Small intestine (tissue), 7 donors: ENCODE data around the gene FKBP10. TPM values are rescaled to one million over a fixed set of nuclear protein-coding genes. Genes with fewer than 3 reads are reported as not detected.
"Not testable (repeated sequence)": the region's sequence is repeated elsewhere in the genome, so short reads cannot be mapped to it uniquely, and the experiment has no call there.

ENCODE experiments used
- DNase-seq, 2 donors: peaks; one replicate each; pipeline versions ENCODE4 v3.0.0 to v3.0.0-alpha.2; 2013
- FAIRE-seq: peaks from 2 replicates; lab custom pipeline; 2012; peaks lifted over from hg19 to GRCh38; lab: Jason Lieb, UNC
- H3K27ac ChIP-seq, 3 donors: one replicate each; pipeline ENCODE4 v1.5.1; 2013; ENCODE audit warnings: low read length in 2 of 3, mild to moderate bottlenecking in 2 of 3, control low read depth in 1 of 3, inconsistent platforms in 1 of 3, low read depth in 1 of 3, moderate library complexity in 1 of 3
- H3K27me3 ChIP-seq, 3 donors: one replicate each; pipeline ENCODE4 v1.6.1; 2013; ENCODE audit warnings: low read length in 3 of 3, inconsistent platforms in 1 of 3; ENCODE audit not compliant: control insufficient read depth in 3 of 3, insufficient read depth in 3 of 3
- H3K36me3 ChIP-seq, 3 donors: one replicate each; pipeline ENCODE4 v1.6.1; 2013; ENCODE audit warnings: low read length in 3 of 3, inconsistent platforms in 1 of 3, low read depth in 1 of 3, mild to moderate bottlenecking in 1 of 3, moderate library complexity in 1 of 3; ENCODE audit not compliant: control insufficient read depth in 3 of 3, insufficient read depth in 2 of 3
- H3K4me1 ChIP-seq, 3 donors: one replicate each; pipeline ENCODE4 v1.6.1; 2013; ENCODE audit warnings: low read length in 2 of 3, inconsistent platforms in 1 of 3, low read depth in 1 of 3, mild to moderate bottlenecking in 1 of 3, moderate library complexity in 1 of 3; ENCODE audit not compliant: control insufficient read depth in 3 of 3, insufficient read depth in 2 of 3
- H3K4me3 ChIP-seq, 3 donors: one replicate each; pipeline ENCODE4 v1.5.1; 2013; ENCODE audit warnings: low read length in 3 of 3, control low read depth in 1 of 3, inconsistent platforms in 1 of 3, low read depth in 1 of 3, mild to moderate bottlenecking in 1 of 3, moderate library complexity in 1 of 3
- H3K9me3 ChIP-seq, 2 donors: one replicate each; pipeline ENCODE4 v1.6.1; 2013; ENCODE audit warnings: low read depth in 1 of 2, low read length in 1 of 2; ENCODE audit not compliant: control insufficient read depth in 2 of 2, insufficient read depth in 1 of 2
- WGBS, 3 donors: extraction: QIAGEN DNeasy Blood & Tissue Kit; methylation state at CpG; one replicate each; pipeline ENCODE4 v1.1.7; 2013; 5-methylcytosine and 5-hydroxymethylcytosine counted together
- polyA plus RNA-seq, 4 donors: library from polyadenylated mRNA; stranded (reverse) in 3 of 4; unstranded in 1 of 4; fragments of 200-250 nt in 3 of 4; fragments of 120-200 nt in 1 of 4; gene quantifications; one replicate each; pipeline versions ENCODE4 v1.2.1 to v1.2.3, GENCODE V29; 2013
- donor health status: healthy with polysubstance abuse.
- donor health status: control.
- donor health status: control.
- donor health status: Bipolar disorder and iron deficiency.
- donor health status: healthy.

FKBP10 gene
- polyA plus RNA-seq, 4 donors: 0.67 to 39.7 (median 8.7) TPM

DNA sequence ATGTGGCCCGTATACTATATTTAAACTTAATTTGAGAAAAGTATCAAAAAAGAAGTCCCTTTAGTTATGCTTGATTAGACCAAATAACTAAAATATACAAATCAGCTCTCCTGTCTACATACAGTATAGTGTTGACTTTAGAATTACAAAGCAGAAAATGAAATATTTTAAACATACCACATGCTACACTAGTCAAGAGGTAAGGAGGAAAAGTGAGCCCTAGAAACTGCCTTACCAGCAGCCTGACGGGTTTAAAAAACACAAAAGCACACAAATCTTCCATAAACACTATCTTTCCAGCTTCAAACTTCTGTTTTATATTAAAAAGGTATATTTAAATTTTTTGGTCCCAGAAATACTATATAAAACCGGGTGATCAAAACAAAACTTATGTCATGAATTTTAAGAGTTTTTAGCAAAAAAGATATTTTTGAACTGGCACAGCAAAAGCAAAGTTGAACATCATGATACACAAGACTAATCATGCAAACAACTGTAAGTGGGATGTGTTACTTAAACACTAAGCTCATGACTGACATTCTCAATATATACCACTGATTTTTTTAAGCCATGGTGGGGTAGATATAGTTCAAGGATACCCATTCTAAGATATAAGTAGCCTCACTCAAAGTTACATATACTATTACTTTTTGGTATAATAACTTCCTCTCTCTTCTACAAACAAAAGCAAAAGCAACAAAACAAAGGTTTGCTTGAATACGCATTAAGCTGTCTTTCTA lies 36.6 kb downstream of the FKBP10 start:
- 74 to 89% (median 86%) methylated on average over 4 of the region's 4 CpGs for WGBS, 3 donors
- no peaks in the 10 kb centered on the region for H3K27me3 ChIP-seq
- no peak for FAIRE-seq

DNA sequence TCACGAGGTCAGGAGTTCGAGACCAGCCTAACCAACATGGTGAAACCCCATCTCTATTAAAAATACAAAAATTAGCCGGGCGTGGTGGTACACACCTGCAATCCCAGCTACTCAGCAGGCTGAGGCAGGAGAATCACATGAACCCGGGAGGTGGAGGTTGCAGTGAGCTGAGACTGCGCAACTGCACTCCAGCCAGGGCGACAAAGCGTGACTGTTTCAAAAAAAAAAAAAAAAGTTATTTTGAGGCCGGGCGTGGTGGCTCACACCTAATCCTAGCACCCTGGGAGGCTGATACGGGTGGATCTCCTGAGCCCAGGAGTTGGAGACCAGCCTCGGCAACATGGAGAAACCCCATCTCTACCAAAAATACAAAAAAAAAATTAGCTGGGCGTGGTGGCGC lies 38.6 kb downstream of the FKBP10 start:
- 90 to 97% (median 95%) methylated on average over 14 of the region's 14 CpGs for WGBS, 3 donors
- H3K27me3 ChIP-seq, H3K4me1 ChIP-seq, H3K4me3 ChIP-seq, FAIRE-seq, H3K9me3 ChIP-seq, DNase-seq, H3K27ac ChIP-seq: not testable (repeated sequence)
- H3K36me3 ChIP-seq: peaks cover 9 to 30% (median 11%) of the 10 kb centered on the region in 3 donors

More for the DNA sequence above, 36.6 kb downstream of the FKBP10 start:
- Histone ChIP-seq H3K9me3 (no peaks in the 10 kb centered on the region), H3K4me1 (no peaks in the 10 kb centered on the region), H3K36me3 (peaks cover 5 to 28% (median 6%) of the 10 kb centered on the region in 3 donors), H3K4me3 (no peak overlapping the region), H3K27ac (no peak overlapping the region)
- DNase-seq: no peak

DNA sequence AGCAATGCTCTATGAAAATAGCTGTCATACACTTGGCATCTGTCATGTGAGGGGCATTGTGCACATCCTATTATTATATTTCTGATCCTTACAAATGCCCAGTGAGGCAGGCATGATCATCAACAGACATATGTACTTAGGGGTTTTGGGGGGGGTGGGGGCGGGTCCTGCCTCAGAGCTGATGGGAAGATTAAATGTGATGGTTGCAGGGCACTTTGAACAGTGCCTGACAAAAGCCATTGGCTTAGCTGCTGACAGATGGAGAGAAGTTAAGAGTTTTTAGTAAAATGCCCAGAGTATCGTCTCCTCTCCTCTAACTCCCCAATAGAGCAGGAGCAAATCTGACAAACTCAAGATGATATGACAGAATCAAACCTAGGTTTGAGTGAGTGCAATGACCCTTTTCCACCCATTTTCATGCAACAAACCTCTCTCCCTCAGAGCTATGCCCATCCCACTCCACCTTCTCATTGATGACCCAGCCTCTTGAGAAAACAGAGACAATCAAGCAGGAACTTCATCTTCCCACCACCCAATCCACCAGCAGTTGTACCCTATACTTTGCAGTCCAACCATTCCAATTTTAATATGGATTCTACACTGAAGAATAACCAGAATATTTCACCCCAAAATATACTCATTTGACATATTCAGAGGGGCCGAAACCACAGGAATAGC lies 47.6 kb downstream of the FKBP10 start:
- DNase-seq: no peak
- H3K4me1 ChIP-seq: peaks cover 5 to 15% (median 13%) of the 10 kb centered on the region in 3 donors
- H3K27ac ChIP-seq: no peak overlapping the region
- WGBS, 3 donors: 81 to 84% (median 83%) methylated on average over 3 of the region's 3 CpGs
- no peak overlapping the region for H3K4me3 ChIP-seq
- H3K9me3 ChIP-seq: no peaks in the 10 kb centered on the region
- H3K36me3 ChIP-seq: peaks cover 0 to 2% (median 0%) of the 10 kb centered on the region in 3 donors
- FAIRE-seq: no peak
- no peaks in the 10 kb centered on the region for H3K27me3 ChIP-seq

GRCh38 chr17:41863074-41863848 lies 50.5 kb downstream of the FKBP10 start:
- Histone ChIP-seq H3K27me3 (no peaks in the 10 kb centered on the region), H3K27ac (no peak overlapping the region), H3K4me3 (peak overlapping the region in 2 of 3 donors; percentile 22 to 77), H3K4me1 (peaks cover 5 to 15% (median 15%) of the 10 kb centered on the region in 3 donors), H3K36me3 (peaks cover 2 to 10% (median 3%) of the 10 kb centered on the region in 3 donors), H3K9me3 (no peaks in the 10 kb centered on the region)
- no peak for FAIRE-seq
- DNase-seq: no peak
- WGBS, 3 donors: 46 to 61% (median 52%) methylated on average over 18 of the region's 18 CpGs

GRCh38 chr17:41864498-41864835 lies 51.7 kb downstream of the FKBP10 start:
- peaks cover 5 to 15% (median 15%) of the 10 kb centered on the region in 3 donors for H3K4me1 ChIP-seq
- H3K27ac ChIP-seq: peak overlapping the region; percentile 90 to 97 (median 95)
- peaks cover 2 to 12% (median 3%) of the 10 kb centered on the region in 3 donors for H3K36me3 ChIP-seq
- no peaks in the 10 kb centered on the region for H3K27me3 ChIP-seq
- FAIRE-seq (no peak), DNase-seq (no peak)
- peak overlapping the region; percentile 77 to 99 (median 93) for H3K4me3 ChIP-seq
- 0% methylated on average over 20 to 25 of the region's 25 CpGs for WGBS, 3 donors
- no peaks in the 10 kb centered on the region for H3K9me3 ChIP-seq

- peaks cover 5 to 15% (median 13%) of the 10 kb centered on the region in 3 donors for H3K4me1 ChIP-seq
- DNase-seq (peak; percentile 90 to 97), FAIRE-seq (no peak)
- H3K27me3 ChIP-seq: no peaks in the 10 kb centered on the region
- peak within 1 kb of the TSS; percentile 90 to 97 (median 95) for H3K27ac ChIP-seq
- no peaks in the 10 kb centered on the region for H3K9me3 ChIP-seq
- peak within 1 kb of the TSS; percentile 77 to 99 (median 93) for H3K4me3 ChIP-seq
- peaks cover 2 to 16% (median 3%) of the 10 kb centered on the region in 3 donors for H3K36me3 ChIP-seq
- WGBS, 3 donors: 0 to 1% (median 0%) methylated on average over 70 to 90 of the region's 90 CpGs
Measured at GRCh38 chr17:41864836-41865595, 52.2 kb downstream of the FKBP10 start, which contains the start of gene KLHL11. KLHL11 (minus strand) TSS chr17:41865423; CDS start chr17:41865370, 53 bp downstream.

GRCh38 chr17:41865596-41865893 lies 52.7 kb downstream of the FKBP10 start:
- Histone ChIP-seq H3K4me1 (peaks cover 5 to 15% (median 13%) of the 10 kb centered on the region in 3 donors), H3K9me3 (no peaks in the 10 kb centered on the region), H3K27ac (peak overlapping the region in 2 of 3 donors; percentile 11 to 69), H3K4me3 (peak overlapping the region in 1 of 3 donors; percentile 35), H3K36me3 (peaks cover 2 to 22% (median 5%) of the 10 kb centered on the region in 3 donors), H3K27me3 (no peaks in the 10 kb centered on the region)
- FAIRE-seq (no peak), DNase-seq (no peak)
- 0 to 1% (median 1%) methylated on average over 10 of the region's 10 CpGs for WGBS, 3 donors
